ENCODE results near the gene SLC9A7. TPM values are rescaled to one million over a fixed set of nuclear protein-coding genes. Genes with fewer than 3 reads are reported as not detected.

SLC9A7 gene
- total RNA-seq, 1 donor from 2014 or later = 1.9 TPM

GRCh38 chrX:46676399-46677356, 82.2 kb downstream of the SLC9A7 start:
- TF ChIP-seq, protein P1, sequence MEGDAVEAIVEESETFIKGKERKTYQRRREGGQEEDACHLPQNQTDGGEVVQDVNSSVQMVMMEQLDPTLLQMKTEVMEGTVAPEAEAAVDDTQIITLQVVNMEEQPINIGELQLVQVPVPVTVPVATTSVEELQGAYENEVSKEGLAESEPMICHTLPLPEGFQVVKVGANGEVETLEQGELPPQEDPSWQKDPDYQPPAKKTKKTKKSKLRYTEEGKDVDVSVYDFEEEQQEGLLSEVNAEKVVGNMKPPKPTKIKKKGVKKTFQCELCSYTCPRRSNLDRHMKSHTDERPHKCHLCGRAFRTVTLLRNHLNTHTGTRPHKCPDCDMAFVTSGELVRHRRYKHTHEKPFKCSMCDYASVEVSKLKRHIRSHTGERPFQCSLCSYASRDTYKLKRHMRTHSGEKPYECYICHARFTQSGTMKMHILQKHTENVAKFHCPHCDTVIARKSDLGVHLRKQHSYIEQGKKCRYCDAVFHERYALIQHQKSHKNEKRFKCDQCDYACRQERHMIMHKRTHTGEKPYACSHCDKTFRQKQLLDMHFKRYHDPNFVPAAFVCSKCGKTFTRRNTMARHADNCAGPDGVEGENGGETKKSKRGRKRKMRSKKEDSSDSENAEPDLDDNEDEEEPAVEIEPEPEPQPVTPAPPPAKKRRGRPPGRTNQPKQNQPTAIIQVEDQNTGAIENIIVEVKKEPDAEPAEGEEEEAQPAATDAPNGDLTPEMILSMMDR (IDR thresholded peaks at IDR 0.05; ENCODE audit: borderline replicate concordance) = no peak
- Histone ChIP-seq H3K4me3 (no peak overlapping the region), H3K4me1 (no peaks in the 10 kb centered on the region), H3K9me3 (replicated peaks) (no peaks in the 10 kb centered on the region), H3K27ac (replicated peaks) (no peak overlapping the region), H3K36me3 (no peaks in the 10 kb centered on the region), H3K27me3 (ENCODE audit: low read depth) (no peaks in the 10 kb centered on the region)
- DNase-seq = no peak
- intact Hi-C loops (cut with micrococcal nuclease) = no loop called here

DNA sequence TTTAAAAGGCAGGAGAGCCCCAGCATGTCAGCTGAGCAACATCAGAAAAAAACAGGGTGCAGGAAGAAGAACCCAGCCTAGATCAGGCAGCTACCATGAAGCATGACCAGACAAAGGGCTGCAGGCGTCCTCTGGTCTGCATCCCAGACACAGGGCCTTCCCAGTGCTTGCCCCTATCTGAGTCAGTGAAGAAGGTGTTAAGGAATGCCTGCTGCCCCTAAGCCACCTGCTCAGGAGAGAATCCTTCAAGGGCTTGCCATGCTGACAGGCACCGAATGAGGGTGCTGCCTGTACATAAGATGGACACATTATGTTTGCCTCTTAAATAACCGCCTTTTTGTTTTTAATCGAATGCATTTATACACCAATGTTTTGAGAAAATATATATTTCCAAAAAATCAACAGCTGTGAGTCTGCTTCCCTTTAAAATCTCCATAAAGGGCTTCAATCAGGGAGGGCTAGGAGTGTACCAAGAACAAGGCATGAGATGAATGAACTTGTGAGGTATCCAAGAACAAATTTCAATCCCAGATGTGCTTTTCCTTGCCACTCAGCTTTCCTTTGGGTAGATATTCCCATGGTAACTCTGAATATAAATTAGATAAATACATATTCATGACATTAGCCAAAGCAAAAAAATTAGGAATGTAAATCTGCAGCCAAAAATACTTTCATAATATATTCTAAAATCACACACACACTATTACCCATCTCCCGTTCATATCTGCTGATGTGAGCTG, 85.1 kb downstream of the SLC9A7 start:
- no peaks in the 10 kb centered on the region for H3K36me3 ChIP-seq

GRCh38 chrX:46670316-46670715, 88.6 kb downstream of the SLC9A7 start:
- no peak for DNase-seq
- H3K36me3 ChIP-seq = no peaks in the 10 kb centered on the region
- no peaks in the 10 kb centered on the region for H3K9me3 ChIP-seq (replicated peaks)
- intact Hi-C loops (cut with micrococcal nuclease) = no loop called here
- TF ChIP-seq, protein P1 (IDR thresholded peaks at IDR 0.05; ENCODE audit: borderline replicate concordance) = no peak
- H3K4me3 ChIP-seq = no peak overlapping the region
- no peak overlapping the region for H3K27ac ChIP-seq (replicated peaks)
- H3K27me3 ChIP-seq (ENCODE audit: low read depth) = no peaks in the 10 kb centered on the region
- H3K4me1 ChIP-seq = no peaks in the 10 kb centered on the region

More for the DNA sequence above, 85.1 kb downstream of the SLC9A7 start:
- H3K4me3 ChIP-seq = no peak overlapping the region
- no peaks in the 10 kb centered on the region for H3K9me3 ChIP-seq (replicated peaks)
- no peak for DNase-seq
- H3K27ac ChIP-seq (replicated peaks) = no peak overlapping the region
- intact Hi-C loops (cut with micrococcal nuclease) = no loop called here
- H3K27me3 ChIP-seq (ENCODE audit: low read depth) = no peaks in the 10 kb centered on the region
- TF ChIP-seq, protein P1 (IDR thresholded peaks at IDR 0.05; ENCODE audit: borderline replicate concordance) = no peak
- no peaks in the 10 kb centered on the region for H3K4me1 ChIP-seq

DNA sequence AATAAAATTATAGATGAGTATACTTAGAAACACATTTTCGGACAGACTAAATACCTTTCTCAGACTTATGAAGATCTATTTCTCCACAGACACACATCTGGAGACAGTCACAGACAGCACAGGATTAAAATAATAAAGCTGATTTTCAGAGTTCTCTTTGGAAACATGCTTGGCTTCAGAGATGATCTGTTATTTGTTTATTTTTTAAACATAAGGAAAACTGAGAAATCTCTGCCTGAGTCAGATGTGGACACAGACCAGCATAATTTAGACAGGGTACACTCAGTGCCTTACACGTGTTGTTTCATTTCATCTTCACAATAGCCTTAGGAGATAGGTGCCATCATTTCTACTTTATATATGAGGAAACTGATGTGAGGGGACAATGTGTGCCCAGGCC, 92.1 kb downstream of the SLC9A7 start:
- intact Hi-C loops (cut with micrococcal nuclease) = no loop called here
- Histone ChIP-seq H3K4me3 (no peak overlapping the region), H3K4me1 (no peaks in the 10 kb centered on the region), H3K27me3 (ENCODE audit: low read depth) (no peaks in the 10 kb centered on the region), H3K36me3 (no peaks in the 10 kb centered on the region), H3K27ac (replicated peaks) (no peak overlapping the region), H3K9me3 (replicated peaks) (no peaks in the 10 kb centered on the region)
- TF ChIP-seq, protein P1 (IDR thresholded peaks at IDR 0.05; ENCODE audit: borderline replicate concordance) = no peak
- DNase-seq = no peak

DNA sequence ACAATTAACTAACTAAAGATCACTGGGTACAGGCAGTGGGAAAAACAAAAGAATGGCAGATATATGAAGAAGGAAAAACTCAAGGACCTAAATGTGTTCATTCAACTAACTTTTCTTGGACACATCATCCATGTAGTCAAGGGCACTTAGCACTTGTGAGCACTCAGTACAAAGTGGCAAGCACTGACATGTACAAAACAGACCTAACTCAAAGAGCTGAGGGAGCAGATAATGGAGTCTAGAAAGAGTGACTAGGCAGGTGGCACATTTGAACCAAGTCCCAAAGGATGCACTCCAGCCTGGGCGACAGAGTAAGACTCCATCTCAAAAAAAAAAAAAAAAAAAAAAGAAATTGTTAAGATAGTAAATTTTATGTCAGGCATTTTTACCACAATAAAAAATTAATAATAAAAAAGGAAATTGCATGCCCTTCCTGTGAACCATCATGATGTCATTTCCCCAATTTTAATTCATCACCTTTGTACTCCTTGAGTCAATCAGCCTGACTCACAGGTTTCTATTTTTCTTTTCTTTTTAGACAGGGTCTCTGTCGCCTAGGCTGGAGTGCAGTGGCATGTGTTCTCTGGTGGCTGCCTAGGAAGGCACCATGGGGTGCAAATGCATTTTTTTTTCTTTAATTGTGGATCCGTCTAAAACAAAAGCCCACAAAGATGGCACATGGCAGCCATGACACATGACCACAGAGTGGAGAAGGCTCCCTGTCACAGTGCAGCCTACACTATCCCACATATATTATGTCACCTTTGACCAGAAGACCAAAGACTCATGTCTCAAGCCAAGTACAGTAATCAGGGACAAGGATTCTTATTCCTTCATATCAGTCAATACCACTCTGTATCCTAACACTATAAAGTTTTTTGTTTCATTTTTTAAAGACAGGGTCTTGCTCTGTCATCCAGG, 93.4 kb downstream of the SLC9A7 start:
- Histone ChIP-seq H3K36me3 (no peaks in the 10 kb centered on the region), H3K9me3 (replicated peaks) (no peaks in the 10 kb centered on the region), H3K27ac (replicated peaks) (no peak overlapping the region), H3K4me1 (no peaks in the 10 kb centered on the region), H3K4me3 (no peak overlapping the region), H3K27me3 (ENCODE audit: low read depth) (no peaks in the 10 kb centered on the region)
- TF ChIP-seq, protein P1 (IDR thresholded peaks at IDR 0.05; ENCODE audit: borderline replicate concordance) = no peak
- intact Hi-C loops (cut with micrococcal nuclease) = no loop called here
- no peak for DNase-seq
